HG02759 (cell line): Measurements from ENCODE around the gene UBR4.

ENCODE experiments used
- ATAC-seq: cut with Tn5 transposase; IDR thresholded peaks from one replicate; pipeline ENCODE4 v1.9.1; 2021; ENCODE audit warnings: mild to moderate bottlenecking, moderate library complexity; ENCODE audit not compliant: unreplicated experiment

Gene UBR4

DNA sequence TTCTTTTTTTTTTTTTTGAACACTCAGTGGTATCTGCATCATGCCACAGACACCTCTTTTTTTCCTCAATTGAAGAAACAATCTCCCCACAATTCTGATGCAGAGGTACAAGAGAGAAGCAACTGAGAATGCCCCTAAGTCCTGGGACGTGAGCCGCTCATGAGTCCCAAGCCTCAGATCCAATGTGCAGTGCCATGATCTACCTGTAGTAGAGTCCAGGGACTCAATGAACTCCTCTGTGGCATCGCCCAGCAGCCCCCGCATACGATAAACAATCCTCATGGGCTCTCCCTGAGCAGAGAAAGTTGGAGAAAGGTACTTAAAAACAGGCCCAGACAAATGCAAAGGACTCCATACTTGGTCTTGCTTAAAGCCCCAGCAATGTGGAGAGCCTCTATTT, 113.1 kb downstream of the UBR4 start:
- no peak for ATAC-seq

DNA sequence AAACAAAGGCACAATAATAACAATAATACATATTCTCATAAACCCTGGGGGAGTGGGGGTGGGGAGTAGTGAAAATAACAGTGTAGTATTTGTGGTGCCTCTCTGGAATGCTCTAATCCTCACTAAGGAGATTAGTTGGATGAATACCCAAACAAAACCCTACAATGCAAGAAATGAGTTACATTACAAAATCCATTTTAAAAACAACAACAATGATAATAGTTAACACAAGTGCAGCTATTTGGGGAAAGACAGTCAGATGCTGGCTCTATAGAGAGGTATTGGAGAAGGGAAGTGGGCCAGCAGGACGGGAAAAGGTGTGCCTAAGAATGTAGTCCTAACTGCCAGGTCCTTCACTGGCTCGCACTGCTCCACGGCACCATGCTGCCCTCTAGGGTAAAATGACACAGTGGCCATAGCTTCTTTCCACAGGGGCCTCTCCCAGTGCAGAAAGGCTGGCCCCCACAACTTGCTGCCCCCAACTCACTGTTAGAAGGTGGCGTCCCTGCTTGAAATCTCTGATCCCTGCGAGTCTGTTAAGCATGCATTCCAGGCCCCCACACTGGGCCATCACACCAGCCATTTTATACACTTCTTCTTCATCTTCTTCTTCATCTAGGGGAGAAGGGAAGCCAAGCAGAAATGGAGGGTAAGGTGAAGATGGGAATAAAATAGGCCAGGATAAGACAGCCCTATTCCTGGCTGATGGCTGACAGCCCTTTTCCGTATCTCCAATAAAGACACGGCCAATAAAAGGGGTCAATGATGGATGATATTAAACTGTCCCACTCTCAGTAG, 113.8 kb downstream of the UBR4 start:
- ATAC-seq, result no peak

DNA sequence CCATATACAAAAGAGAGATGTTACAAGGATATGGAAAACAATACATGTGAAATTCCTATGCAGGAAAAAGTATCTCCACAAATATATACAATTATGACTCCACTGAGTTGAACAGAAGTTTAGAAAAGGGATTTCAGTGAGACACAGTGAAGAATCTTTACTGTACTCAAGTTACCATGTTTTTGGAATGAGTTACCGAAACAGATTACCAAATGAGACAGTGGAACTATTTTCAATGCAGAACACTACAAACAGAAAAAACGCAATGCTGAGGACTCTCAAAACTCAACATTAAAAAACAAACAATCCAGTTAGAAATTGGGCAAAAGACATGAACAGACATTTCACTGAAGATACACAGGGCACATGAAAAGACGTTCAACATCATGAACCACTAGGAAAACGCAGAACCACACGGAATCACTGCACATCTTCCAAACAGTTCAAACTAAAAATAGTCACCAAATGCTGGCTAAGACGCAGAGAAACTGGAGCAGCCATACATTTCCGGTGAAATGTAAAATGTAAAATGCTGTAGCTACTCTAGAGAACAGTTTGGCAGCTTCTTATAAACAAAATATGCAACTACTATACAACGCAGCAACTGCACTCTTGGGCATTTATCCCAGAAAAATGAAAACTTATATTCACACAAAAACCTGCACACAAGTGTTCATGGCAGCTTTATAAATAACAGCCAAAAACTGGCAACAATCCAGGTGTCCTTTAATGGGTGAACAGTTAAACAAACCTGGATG, 118.7 kb downstream of the UBR4 start:
- no peak for ATAC-seq

DNA sequence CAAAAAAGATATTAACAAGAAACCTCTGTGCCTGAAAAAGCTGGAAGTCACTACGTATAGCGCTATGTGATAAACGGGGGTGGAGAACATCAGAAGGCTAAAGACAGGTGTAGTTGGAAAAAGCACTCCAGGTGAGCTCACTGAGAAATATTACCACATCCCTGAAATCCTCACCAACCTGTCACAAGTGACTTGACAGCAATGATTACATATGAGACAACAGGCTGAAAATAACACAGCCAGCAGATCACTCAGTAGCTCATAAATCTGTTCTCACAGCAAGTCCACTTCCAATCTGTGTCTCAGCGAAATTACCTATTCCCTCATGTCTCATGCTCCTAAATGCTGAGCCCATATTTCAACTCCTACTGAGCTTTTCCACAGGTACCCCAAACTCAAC, 120.5 kb downstream of the UBR4 start:
- no peak for ATAC-seq

DNA sequence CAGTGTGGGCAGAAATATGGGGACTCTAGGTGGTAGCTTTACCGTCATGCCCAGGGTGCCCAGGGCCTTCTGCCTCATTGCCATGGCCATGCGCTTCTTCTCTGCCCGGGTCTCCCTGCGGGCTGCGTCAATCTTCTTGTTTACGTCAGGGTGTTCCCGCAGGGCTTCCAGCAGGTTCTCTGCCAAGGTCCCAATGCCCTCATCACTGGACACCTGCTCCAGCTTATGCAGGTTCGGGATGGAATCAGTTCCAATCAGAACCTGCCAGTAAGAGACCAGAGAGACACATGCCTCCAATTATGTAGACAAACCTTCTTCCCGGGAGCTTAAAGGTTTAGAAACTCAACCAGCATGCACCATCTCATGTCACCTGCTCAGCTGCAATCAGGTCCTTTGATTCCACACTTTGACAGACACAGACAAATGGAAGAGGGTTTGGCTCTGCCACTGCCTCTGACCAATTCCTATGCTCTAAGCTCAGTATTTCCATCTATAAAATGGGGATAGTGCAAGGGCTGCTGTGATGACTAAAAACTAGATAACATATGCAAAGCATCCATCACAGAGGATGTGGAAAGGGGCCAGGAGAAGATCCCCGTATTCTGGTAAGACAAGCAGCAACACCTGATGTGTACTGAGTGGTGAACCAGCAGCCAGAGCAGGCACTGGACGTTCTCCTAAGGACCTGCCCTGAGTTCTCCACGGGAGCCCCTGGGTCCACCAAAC, 121.2 kb downstream of the UBR4 start:
- no peak for ATAC-seq

DNA sequence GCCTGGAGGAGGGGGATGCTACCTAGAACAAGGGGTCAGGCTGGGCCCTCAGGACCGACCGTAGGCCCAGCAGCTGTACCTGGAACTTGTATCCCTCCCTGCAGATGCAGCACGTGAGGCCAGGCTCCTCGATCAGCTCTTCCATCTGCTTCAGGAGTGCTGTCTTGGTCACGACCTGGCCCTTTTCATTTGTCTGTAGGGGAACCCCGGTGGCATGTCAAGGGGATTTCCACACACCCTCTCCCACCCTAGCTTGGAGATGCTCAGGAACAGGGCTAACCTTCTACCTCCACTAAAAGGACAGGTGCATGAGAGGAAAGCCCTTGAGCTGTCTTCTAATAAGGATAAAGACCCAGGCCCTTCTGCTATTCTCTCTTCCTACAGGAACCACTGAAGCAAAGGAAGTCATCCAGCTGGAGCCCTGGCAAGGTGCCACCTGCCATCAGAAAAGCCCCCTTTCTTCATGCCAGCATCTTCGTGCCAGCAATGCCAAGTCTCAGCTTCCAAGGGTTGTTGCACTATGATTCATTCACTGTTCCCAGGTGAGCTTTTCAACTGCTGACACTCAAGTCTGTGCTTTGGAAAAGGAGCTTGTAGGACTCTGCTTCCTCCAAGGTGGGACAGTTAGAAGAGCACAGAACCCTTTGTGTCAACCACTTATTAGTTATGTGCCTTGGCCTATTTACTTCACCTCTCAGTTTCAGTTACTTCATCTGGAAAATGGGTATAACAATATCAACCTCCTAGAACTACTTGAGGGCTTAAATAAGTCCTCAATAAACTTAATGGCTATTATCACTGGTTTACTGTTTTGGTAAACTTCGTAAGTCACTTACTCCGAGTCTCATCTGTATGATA, 122.1 kb downstream of the UBR4 start:
- ATAC-seq, result no peak

DNA sequence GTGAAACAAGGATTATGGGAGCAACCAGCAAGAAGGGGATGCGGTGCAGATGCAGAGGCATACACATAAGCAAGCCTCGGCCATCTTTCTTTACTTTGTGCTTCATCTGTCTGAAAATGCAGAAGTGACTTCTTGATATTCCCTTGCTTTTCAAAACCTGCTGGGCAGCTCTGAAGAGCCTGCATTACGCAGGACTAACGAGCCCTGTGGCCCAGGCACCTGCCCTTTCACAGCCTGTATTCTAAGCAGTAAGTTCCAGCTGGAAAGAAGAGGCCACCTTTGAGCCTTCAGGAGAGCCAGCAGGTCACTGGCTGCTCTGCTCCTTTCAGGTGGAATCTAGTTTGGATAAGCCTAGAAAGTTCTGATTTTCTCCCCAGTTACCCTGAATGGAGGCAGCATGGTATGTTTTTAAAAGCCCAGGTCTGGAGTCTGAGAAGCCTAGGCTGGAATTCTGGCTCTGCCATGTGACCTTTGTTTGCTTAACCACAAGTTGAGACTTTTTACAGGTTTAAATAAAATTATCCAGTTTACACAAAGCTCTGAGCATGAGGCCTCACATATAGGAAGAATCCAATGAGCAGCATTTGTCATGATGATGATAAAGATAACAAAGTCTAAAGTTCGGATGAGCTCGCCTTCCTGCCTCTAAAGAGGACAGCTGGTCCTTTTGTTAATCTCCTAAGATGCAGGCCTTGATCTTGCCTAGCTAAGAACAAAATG, 122.9 kb downstream of the UBR4 start:
- no peak for ATAC-seq

DNA sequence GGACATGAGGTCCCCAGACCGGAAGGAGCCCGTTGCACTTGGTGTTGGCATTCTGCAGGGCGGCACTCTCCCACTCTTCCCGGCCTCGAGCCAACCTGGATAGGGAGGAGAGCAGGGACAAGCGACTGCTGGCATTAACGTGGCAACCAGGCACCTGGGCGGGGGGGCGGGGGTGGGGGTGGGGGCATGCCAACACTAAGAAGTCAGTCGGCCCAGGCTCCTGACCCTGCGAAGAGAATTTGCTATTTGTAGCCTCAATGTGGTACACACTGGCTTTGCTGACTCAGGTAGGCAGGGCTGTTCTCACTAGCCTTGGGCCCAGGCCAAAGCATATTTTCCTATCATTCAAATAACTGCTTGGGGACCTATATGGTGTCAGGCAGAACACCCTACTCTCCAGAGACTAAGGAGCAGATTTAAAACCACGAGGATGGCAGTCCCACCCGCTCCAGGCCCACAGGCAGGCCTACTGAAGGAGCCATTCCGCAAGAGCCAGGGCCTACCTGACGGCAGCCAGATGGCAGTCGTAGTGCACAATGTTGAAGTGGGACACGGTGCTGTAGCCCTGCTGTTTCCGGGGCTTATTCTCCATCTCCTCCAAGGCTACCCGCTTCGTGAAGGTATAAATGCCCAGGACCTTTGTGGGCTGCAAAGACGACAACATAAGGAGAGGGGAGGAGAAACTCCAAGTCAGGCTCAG, 123.7 kb downstream of the UBR4 start:
- ATAC-seq, result no peak

DNA sequence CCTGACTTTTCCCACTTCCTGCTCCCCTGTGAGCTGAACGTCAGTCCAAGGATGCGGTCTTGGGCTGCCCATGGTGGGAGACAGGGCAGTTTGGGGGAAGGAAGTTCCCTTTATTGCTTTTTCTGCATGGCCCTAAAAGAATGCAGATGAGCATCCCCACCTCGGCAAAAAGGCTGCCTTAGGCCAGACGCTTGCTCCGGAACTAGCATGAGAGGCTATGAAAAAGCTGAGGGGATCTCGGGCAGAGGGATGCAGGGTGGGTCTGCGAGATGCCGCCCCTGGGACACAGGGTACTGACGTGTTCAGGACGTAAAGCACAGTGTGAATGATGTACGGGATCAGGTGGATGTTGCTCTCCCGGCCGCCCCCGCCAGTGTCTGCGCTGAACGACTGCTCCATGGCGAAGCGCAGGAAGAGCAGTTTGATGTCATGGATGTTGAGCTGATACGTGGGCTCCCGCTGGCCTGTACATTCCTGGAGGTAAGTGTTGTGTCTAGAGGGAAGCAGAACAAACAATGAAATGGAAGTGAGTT, 125.8 kb downstream of the UBR4 start:
- no peak for ATAC-seq

DNA sequence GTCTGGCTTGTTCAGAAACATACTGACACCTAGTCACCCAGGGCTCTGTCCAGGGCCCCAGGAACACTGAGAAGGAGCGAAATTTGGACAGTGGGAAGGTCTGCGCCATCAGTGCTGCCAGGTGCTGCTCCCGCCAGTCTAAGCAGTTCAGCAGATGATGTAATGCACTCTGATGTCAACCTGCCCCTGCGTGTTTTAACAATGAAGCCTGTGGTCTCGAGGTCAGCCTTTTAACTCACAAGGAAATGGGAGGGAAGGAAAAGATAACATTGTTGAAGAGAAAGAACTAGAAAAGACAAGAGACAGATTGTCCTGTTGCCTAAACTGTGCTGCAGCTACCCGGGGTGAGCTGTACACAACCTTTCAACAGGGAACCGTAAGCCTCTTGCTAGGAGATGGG, 127.0 kb downstream of the UBR4 start:
- ATAC-seq, result no peak

DNA sequence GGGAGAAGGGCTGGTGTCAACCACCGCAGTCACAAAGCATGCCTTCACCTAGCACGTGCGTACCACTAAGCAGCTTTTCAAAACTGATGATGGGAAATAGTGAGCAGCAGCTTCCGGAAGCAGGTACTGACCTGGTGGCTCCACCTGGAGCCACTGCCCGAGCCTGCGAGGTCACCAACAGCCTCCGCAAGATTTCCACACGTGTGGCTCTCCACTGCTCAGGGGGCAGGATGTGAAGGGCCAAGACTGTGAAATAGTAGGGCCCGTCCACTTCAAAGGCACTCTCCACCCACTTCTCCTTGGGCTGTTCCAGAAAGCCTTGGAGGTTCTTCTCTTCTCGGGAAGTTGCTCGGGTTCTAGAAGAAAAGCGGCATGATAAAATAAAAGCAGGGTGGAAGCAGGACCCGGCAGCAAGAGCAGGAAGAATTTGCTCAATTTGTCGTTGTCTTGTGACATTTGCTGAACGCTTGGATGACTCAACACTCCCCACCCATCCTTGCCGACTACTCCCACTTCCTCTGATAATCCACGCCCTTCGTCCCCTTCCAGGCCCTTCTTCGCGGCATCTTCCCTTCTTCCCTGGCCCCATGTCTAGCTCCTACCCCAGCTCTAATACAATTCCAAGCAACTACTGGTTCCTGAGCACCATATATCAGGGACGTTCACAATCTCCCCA, 128.7 kb downstream of the UBR4 start:
- ATAC-seq, result no peak

DNA sequence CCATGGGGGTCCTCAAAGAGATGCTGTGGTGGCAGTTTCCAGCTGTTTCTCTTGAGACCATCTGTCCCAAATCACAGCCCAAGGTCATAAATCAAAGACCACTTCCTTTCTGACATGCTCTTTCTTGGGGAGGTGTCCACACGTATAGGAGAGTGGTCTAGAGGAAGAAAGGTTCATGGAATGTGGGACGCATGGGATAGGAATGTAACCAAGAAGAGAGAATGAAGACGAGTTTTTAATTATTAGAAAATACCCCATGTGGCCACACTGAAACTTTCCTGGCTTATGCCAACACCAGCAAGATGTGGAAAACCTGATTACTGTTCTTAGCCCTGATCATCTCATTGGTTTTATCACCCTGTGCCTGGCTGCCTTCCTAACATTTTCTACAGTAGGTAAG, 129.3 kb downstream of the UBR4 start:
- no peak for ATAC-seq

DNA sequence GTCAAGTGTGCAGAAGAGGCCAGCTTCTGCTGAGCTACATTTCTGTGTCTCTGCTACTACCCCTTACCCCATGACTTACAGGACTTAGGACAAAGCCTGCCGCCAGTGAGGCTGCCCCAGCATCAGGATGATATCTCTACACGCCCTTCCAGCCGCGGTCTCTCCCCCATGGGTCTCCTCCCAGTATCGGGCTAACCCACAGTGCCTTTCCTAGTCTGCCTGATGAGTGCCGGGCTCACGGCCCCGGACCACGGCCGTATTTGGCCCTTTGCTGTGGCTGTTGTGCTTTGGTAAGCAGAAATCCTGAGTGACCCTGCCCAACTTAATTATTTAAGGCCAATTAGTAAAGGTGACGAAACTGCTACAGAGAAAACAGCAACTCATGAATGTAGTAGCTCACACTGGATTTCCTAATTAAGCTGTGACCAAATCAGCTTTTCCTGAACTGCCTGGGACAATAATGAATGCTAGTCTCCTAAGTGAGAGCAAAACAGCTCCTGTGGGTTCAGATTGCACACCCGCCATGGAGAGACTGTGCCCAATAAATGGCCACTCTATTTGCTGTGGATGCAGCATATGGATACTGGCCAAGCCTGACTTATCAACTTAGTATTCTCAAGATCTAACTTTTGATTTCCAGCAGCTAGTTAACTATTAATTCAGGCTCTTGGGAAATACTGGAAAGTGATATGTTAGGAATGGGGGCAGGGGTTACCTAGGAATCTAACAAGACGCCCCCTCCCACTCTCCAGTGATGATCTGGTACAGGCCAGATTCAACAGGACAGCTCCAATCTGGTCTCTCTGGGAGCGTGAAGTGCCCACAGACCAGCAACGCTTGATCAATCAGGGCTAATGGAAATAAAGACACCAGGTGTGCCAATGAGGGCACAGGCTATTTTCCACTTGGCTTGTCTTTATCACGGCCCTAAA, 130.3 kb downstream of the UBR4 start:
- ATAC-seq, result no peak

DNA sequence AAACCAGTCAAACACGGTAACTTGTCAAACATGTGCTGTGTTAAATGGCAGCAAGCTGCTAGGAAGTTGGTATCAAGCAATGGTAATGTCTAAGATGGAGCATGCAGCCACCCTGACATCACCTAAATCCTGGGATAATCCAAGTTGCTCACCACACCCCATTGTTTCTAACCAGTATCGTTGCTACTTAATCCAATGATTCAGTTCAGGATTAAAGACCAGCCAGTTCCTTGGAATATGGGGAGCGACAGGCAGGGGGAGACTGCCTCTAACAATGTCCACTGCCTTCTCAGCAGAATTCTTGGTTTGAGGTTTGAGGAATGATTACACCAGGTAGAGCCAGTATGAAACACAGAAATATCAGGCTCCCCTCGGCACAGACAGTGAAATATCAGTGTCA, 131.5 kb downstream of the UBR4 start:
- ATAC-seq, result no peak

DNA sequence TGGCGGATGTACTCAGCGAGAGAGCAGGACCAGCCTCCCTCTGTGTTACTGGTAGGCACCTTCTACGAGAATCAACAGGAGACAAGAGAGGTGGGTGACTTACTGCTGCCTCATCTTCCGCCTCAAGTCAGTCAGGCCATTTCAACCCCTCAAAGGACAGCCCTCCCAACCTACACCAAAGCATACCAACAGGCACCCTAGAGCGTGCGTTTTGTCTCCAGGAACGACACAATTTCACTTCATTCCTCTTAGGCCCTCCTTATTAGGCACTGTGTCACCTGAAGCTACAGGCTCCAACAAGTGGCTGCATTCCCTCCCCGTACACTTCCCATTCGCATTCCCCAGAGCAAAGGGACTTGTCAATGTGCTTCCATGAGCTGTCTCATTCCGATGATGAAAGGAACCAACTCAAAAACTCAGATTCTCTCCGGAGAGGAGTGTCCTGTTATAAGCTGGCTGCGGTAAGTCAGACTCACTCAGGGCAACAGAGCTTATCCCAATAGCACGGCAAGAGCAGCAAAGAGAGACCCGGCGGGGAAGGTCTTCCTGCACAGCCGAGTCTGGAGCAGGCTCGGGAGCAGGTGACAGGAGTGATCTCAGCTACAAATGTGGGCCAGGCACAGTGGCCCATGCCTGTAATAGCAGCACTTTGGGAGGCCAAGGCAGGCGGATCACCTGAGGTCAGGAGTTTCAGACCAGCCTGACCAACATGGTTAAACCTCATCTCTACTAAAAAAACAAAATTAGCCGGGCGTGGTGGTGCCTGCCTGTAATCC, 133.0 kb downstream of the UBR4 start:
- ATAC-seq, result no peak

DNA sequence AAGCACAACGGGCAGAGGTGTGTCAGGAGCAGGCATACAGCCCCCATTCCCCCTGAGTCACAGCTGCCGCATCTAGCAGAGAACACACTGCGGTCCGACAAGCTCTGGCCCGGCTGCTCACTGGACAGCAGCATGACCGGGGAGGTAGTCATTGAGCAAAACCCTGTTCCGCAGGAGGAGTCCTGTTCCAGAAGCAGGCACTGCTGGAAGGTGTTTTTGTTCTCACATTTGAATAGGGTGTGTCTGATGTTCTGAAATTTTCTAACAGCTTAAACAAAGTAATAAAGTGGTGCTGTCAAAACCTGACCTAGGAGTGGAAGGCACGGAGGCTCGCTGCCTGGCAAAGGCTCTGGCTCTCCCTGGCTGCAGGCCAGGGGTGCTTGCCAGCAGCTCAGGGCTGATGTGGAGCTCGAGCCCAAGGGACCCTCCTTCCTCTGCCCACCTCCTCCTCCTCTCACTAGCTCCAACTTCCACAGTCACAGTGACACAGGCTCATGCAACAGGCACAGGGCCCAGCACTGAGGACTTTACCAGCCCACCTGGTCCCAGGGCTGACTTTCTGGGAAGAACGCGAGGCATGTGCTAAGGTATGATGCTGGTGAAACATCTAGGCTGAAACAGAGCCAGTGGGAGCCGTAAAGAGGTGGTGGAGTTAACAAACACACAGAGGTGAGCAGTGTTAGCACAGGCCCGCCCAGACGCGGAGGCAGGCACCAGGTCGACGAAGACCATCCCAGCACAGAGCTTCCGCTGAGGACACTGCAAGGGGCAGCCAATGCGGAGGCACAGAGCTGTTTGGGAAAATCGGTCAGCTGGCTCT, 135.0 kb downstream of the UBR4 start:
- no peak for ATAC-seq
